IPS-20b (cell line): ENCODE measurements around the gene ZBTB22.

Experiments
- H3K27ac ChIP-seq: one replicate; pipeline ENCODE4 v1.5.1; 2013; ENCODE audit warnings: low read length
- H3K27me3 ChIP-seq: 2 replicates; pipeline ENCODE4 v1.6.1; 2013; ENCODE audit warnings: mild to moderate bottlenecking, low read length, inconsistent platforms; ENCODE audit not compliant: insufficient read depth
- H3K36me3 ChIP-seq: 2 replicates; pipeline ENCODE4 v1.6.1; 2013; ENCODE audit warnings: low read depth, mild to moderate bottlenecking, inconsistent platforms, low read length, moderate library complexity; ENCODE audit not compliant: insufficient read depth
- H3K4me1 ChIP-seq: 2 replicates; pipeline ENCODE4 v1.6.1; 2013; ENCODE audit warnings: mild to moderate bottlenecking, control low read depth, inconsistent platforms, low read length, moderate library complexity; ENCODE audit not compliant: insufficient read depth
- H3K4me3 ChIP-seq: 2 replicates; pipeline ENCODE4 v1.5.1; 2013; ENCODE audit warnings: mild to moderate bottlenecking, low read length, inconsistent platforms
- H3K9ac ChIP-seq: 2 replicates; pipeline ENCODE4 v1.6.1; 2013; ENCODE audit warnings: low read depth, mild to moderate bottlenecking, inconsistent platforms, low read length, moderate library complexity
- H3K9me3 ChIP-seq: 2 replicates; pipeline ENCODE4 v1.6.1; 2013; ENCODE audit warnings: mild to moderate bottlenecking, low read depth, low read length, inconsistent platforms; ENCODE audit not compliant: insufficient read depth

Gene ZBTB22

GRCh38 chr6:33296797-33297405 is 20.6 kb downstream of the ZBTB22 start:
- peak overlapping the region; percentile 98 for H3K4me3 ChIP-seq
- H3K27me3 ChIP-seq = no peaks in the 10 kb centered on the region
- H3K9me3 ChIP-seq = no peaks in the 10 kb centered on the region
- H3K4me1 ChIP-seq = no peaks in the 10 kb centered on the region
- peak overlapping the region; percentile 71; the same call in 1 of the 2 replicates for H3K9ac ChIP-seq
- peaks cover 24% of the 10 kb centered on the region for H3K36me3 ChIP-seq
- peak overlapping the region; percentile 3 for H3K27ac ChIP-seq

GRCh38 chr6:33295621-33296369 is 21.7 kb downstream of the ZBTB22 start:
- H3K9me3 ChIP-seq = no peaks in the 10 kb centered on the region
- H3K4me3 ChIP-seq = no peak overlapping the region
- H3K9ac ChIP-seq = no peak overlapping the region
- no peaks in the 10 kb centered on the region for H3K27me3 ChIP-seq
- peaks cover 35% of the 10 kb centered on the region for H3K36me3 ChIP-seq
- H3K27ac ChIP-seq = no peak overlapping the region
- H3K4me1 ChIP-seq = no peaks in the 10 kb centered on the region

DNA sequence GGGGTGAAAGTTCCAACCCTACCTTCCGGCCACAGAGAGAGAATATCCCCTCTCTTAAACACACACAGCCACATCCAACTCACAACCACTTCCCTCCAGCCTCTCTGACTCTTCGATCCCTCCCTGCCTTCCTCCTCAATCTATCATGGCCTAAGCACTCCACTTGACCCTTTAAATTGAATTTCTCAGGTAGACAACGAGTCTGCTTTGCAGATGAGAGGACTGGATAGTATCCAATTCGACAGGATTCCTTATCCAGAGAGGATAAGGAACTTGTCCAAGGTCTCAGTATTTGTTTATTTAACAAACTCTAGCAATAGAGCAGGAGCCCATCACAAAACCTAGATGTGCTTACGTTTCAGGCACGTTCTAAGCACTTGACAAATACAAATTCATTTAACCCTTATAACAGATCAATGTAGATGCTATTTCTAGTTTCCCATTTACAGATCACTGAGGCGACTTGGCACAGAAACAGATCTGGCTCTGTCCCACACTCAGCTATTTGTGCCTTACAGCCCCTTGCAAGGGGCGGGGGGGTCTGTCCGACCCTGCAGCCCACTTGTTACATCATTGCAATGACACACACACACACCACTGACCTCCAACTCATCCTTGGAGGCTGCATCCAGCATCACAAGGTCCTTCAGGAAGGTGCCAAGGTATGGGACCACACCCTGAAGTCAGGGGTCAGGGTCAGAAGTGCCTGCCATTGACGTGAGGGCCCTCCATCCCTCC is 23.3 kb downstream of the ZBTB22 start:
- Histone ChIP-seq H3K27ac (no peak overlapping the region), H3K4me3 (no peak overlapping the region), H3K9me3 (no peaks in the 10 kb centered on the region), H3K36me3 (peaks cover 37% of the 10 kb centered on the region), H3K27me3 (no peaks in the 10 kb centered on the region), H3K4me1 (peaks cover 3% of the 10 kb centered on the region; the same call in 1 of the 2 replicates), H3K9ac (no peak overlapping the region)

DNA sequence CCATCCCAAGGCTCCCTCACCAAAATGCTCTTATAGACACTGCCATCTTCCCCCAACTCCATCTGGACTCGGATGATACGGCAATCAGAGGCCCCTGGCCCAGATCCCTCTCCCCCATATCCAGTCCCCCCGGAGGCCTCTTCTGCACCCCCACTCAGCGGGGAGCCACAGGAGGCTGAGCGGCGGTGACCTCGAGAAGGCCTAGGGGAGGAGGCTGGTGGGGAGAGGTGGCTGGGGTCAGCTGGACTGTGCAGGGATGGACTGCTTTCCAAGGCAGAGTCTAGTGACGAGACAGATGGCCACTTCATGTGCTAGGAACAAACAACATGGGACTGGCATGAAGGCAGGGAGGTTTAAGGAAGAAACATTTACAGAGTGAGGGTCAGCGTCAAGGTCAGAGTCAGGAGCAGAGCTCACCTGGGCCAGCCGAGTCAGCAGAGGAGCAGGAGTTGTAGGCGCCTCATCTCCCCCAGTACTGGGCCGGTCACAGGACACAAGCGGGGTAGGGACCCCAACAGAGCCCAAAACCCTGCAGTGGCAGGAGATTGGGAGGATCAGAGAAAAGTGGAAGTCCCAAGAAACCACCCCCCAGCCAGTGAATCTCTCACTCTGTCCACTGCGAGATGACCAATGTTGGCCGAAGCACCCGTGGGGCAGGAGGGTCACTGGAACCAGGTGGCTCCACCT is 24.4 kb downstream of the ZBTB22 start:
- Histone ChIP-seq H3K9ac (no peak overlapping the region), H3K9me3 (no peaks in the 10 kb centered on the region), H3K4me1 (peaks cover 6% of the 10 kb centered on the region; the same call in 1 of the 2 replicates), H3K36me3 (peaks cover 38% of the 10 kb centered on the region), H3K27ac (no peak overlapping the region), H3K27me3 (no peaks in the 10 kb centered on the region), H3K4me3 (no peak overlapping the region)

DNA sequence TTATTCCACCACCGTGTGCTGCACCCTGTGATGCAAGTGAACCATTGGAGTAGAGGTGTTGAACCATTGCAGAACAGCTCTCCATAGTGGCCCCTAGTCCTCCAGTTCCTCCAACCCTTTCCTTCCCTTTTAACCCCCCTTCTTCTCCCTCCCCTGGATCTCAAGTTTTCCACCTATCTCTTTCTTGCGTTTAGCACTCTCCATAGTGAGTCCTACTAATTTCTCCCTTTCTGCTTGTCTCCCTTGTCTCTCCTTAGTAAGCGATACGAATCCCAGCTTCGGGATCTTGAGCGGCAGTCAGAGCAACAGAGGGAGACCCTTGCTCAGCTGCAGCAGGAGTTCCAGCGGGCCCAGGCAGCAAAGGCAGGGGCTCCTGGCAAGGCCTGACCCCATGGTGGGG is 27.1 kb downstream of the ZBTB22 start:
- no peaks in the 10 kb centered on the region for H3K27me3 ChIP-seq
- peaks cover 8% of the 10 kb centered on the region; the same call in 1 of the 2 replicates for H3K4me1 ChIP-seq
- H3K4me3 ChIP-seq = peak overlapping the region; percentile 94
- peak overlapping the region; percentile 89; the same call in 1 of the 2 replicates for H3K9ac ChIP-seq
- peaks cover 59% of the 10 kb centered on the region for H3K36me3 ChIP-seq
- H3K9me3 ChIP-seq = no peaks in the 10 kb centered on the region
- H3K27ac ChIP-seq = no peak overlapping the region

DNA sequence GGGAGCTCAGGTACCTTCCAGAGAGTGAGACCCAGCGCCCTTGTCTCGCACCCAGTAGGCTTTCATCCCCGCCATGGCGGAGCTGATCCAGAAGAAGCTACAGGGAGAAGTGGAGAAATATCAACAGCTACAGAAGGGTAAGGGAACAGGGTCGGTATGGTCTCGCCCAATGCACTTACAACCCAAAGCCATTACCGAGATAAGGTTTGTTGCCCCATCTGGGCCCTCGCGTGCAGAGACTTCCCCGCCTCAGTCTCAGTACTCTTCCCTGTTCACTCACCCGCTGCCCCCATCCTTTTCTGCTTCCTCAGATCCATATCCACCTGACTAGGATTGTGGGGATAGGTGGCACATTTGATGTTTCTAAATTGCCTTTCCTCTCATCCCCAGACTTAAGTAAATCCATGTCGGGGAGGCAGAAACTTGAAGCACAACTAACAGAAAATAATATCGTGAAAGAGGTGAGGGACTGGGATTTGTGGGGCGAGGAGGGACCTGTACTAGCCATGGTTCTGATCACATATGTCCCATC is 27.7 kb downstream of the ZBTB22 start:
- no peaks in the 10 kb centered on the region for H3K9me3 ChIP-seq
- H3K9ac ChIP-seq = peak overlapping the region; percentile 89
- peak overlapping the region; percentile 11 for H3K27ac ChIP-seq
- peak overlapping the region; percentile 94 for H3K4me3 ChIP-seq
- H3K4me1 ChIP-seq = peaks cover 8% of the 10 kb centered on the region; the same call in 1 of the 2 replicates
- H3K27me3 ChIP-seq = no peaks in the 10 kb centered on the region
- peaks cover 65% of the 10 kb centered on the region for H3K36me3 ChIP-seq

DNA sequence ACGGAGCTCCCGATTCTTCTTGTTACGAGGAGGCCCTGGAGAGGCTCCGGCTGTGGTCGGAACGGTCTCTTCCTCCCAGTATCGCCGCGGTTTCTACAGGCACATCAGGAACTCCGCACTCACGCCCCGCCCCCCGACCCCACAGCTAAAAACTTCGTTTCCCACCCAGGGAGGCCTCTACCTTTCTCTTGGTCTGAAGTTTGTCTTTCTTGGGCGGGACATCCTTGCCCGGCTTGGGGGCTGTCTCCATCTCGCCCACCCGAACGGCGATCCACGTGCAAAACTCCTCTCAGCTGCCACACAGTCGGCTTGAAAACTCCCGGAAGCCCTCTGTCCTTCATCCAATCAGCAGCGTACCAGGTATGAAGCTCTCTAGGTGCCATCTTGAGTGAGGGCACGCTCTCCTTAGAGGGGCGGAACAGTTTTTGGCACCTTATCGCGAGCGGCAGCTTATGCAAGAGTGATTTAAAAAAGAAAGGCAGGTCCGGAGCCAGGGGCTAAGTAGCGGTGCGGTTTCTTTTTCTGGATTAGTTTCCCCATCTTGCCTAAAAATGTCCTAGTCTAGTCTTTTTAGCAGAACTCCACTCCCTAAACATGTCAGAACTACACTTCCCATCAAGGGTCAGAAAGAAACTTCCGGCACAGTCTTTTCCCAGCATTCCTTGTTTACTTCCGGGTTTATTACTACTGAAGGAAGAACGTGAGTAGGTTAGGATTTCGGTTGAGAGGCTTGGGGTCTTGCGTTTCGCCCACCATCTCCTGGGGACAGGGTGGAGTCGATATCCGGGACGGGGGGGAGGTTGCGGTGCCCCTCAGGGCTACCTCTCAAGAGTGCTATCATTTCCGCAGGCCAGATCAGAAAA is 28.4 kb downstream of the ZBTB22 start, which contains the start of the genes PFDN6 and WDR46:
TSS of gene PFDN6 (plus strand) at position 681 of the 863 bp plus-strand sequence. CDS start 256 bp downstream, outside the sequence.
TSS of gene WDR46 (minus strand) at position 319 of the 863 bp plus-strand sequence. CDS start at position 250, 69 bp downstream.
- peak within 1 kb of the TSS; percentile 94 for H3K4me3 ChIP-seq
- peaks cover 8% of the 10 kb centered on the region; the same call in 1 of the 2 replicates for H3K4me1 ChIP-seq
- H3K27ac ChIP-seq = peak within 1 kb of the TSS; percentile 11
- no peaks in the 10 kb centered on the region for H3K9me3 ChIP-seq
- H3K36me3 ChIP-seq = peaks cover 67% of the 10 kb centered on the region
- H3K9ac ChIP-seq = peak within 1 kb of the TSS; percentile 89
- H3K27me3 ChIP-seq = no peaks in the 10 kb centered on the region

DNA sequence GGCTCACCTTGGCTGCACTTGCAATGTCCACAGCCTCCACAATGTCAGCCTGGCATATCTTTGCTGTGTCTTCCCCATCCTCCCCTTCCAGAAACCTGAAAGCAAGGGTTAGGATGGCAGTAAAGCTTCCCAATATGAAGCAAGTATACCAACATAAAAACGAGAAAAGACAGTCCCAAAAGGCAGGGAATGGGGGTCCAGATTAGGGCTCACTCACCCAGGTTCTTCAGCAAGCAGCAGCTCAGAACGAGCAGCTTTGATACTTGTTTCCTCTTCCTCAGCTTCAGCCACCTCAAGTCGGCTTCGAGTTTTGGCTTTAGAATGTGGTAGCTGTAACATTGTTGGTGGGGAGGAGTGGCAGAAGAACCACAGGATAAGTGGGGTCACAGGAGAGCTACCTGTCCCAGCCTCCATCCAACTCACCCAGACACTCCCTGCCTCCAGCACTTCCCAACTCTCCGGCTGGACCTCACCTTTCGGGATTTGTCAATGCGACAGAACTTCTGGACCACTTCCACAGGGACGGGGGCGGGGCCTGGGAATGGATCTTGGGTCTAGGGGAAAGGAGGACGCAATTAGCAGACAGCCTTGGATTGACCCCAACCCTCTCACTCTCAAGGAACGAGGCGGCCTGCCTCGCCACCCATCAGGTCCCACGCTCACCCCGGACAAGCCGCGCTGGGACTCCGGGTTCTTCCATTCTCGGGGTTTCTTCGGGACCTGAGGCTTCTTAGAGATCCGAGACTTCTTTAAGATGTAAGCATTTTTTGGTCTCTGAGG is 29.2 kb downstream of the ZBTB22 start:
- H3K36me3 ChIP-seq = peaks cover 70% of the 10 kb centered on the region
- H3K4me3 ChIP-seq = peak overlapping the region; percentile 94
- H3K9ac ChIP-seq = peak overlapping the region; percentile 89; the same call in 1 of the 2 replicates
- H3K27me3 ChIP-seq = no peaks in the 10 kb centered on the region
- peaks cover 8% of the 10 kb centered on the region; the same call in 1 of the 2 replicates for H3K4me1 ChIP-seq
- H3K27ac ChIP-seq = no peak overlapping the region
- no peaks in the 10 kb centered on the region for H3K9me3 ChIP-seq

DNA sequence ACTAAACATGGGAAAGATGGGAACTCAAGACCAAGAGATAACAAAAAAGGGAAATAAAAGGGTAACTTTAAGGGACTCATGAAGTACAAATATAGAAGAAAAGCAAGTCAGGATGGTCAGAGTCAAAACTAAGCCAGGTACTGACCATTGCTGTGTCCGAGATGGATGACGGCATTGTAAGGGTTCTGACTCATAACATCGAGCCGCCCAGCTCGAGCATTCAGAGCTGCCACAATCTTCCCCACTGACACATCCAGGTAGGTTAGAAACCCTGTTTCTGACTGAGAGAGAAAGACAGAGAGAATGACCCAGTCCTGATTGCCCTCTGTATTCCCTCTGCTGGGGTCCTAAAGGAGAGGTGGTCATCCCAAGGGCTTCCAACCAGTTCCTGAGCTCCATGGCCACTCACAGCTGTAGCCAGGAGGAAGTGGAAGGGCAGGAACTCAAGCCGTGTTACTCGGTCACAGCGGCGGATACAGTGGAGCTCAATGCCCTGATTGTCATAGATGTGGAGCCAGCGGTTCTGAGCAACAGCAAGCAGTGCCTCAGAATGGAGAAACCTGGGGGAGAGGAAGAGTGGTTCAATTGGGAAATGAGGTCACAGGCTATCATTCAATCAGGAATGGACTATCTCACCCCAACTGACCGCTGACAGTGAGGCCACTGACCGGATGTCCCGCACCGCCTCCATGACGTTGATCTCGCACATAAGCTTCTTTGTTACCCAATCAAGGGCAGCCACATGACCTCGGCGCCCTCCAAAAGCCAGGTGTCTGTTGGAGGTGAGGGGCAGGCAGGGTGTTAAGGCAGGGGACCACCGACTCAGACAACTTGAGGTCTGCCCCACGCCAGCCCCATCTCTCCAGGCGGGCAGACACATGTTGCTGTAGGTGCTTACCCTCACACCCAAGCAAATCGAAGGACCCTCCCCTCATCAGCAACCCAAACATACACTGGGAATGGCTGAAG is 30.3 kb downstream of the ZBTB22 start:
- no peaks in the 10 kb centered on the region for H3K9me3 ChIP-seq
- H3K9ac ChIP-seq = no peak overlapping the region
- no peaks in the 10 kb centered on the region for H3K27me3 ChIP-seq
- no peak overlapping the region for H3K4me3 ChIP-seq
- peaks cover 66% of the 10 kb centered on the region for H3K36me3 ChIP-seq
- peaks cover 8% of the 10 kb centered on the region; the same call in 1 of the 2 replicates for H3K4me1 ChIP-seq
- H3K27ac ChIP-seq = no peak overlapping the region
